Measurements from ENCODE around the gene SLC6A8.
A peak's percentile ranks its signal among the peaks of the same experiment; 100 is the strongest.

SLC6A8 gene

GRCh38 chrX:153648358-153649177 is 39.2 kb upstream of the SLC6A8 start:
- DNase-seq (ENCODE audit: low spot score): no peak

- DNase-seq (ENCODE audit: low spot score): peak; percentile 83
These were observed 38.4 kb upstream of the SLC6A8 start for GRCh38 chrX:153649178-153649914.

GRCh38 chrX:153649915-153650782 is 37.6 kb upstream of the SLC6A8 start:
- DNase-seq (ENCODE audit: low spot score): no peak

- no peak for DNase-seq (ENCODE audit: low spot score)
These were observed 36.8 kb upstream of the SLC6A8 start for GRCh38 chrX:153650959-153651358.

- DNase-seq (ENCODE audit: low spot score): no peak
These were observed 36.1 kb upstream of the SLC6A8 start for GRCh38 chrX:153651540-153652079.

GRCh38 chrX:153653556-153653955 is 34.2 kb upstream of the SLC6A8 start:
- DNase-seq (ENCODE audit: low spot score): no peak

- no peak for DNase-seq (ENCODE audit: low spot score)
These were observed 30.6 kb upstream of the SLC6A8 start for GRCh38 chrX:153657161-153657560.

- no peak for DNase-seq (ENCODE audit: low spot score)
These were observed 28.5 kb upstream of the SLC6A8 start for GRCh38 chrX:153659268-153659667.

- no peak for DNase-seq (ENCODE audit: low spot score)
These were observed 25.5 kb upstream of the SLC6A8 start for GRCh38 chrX:153662266-153662665.

- DNase-seq (ENCODE audit: low spot score): no peak
These were observed 21.9 kb upstream of the SLC6A8 start for GRCh38 chrX:153665726-153666306.

- DNase-seq (ENCODE audit: low spot score): no peak
These were observed 20.3 kb upstream of the SLC6A8 start for GRCh38 chrX:153667281-153667955.

GRCh38 chrX:153667956-153668396 is 19.8 kb upstream of the SLC6A8 start:
- peak; percentile 73 for DNase-seq (ENCODE audit: low spot score)

GRCh38 chrX:153668423-153669173 is 19.1 kb upstream of the SLC6A8 start:
- DNase-seq (ENCODE audit: low spot score): no peak

GRCh38 chrX:153669174-153669890 is 18.4 kb upstream of the SLC6A8 start:
- DNase-seq (ENCODE audit: low spot score): peak; percentile 65

- DNase-seq (ENCODE audit: low spot score): no peak
These were observed 17.6 kb upstream of the SLC6A8 start for GRCh38 chrX:153669901-153670731.

- no peak for DNase-seq (ENCODE audit: low spot score)
These were observed 16.8 kb upstream of the SLC6A8 start for GRCh38 chrX:153670748-153671588.

- DNase-seq (ENCODE audit: low spot score): no peak
These were observed 15.9 kb upstream of the SLC6A8 start for GRCh38 chrX:153671589-153672530.

All from iPS-NIHi11 (cell line).